ENCODE results near the gene ELP2.

The ELP2 gene

GRCh38 chr18:36126668-36127067 is 3.0 kb upstream of the ELP2 start:
- DNase-seq (ENCODE audit: low spot score) = no peak

DNA sequence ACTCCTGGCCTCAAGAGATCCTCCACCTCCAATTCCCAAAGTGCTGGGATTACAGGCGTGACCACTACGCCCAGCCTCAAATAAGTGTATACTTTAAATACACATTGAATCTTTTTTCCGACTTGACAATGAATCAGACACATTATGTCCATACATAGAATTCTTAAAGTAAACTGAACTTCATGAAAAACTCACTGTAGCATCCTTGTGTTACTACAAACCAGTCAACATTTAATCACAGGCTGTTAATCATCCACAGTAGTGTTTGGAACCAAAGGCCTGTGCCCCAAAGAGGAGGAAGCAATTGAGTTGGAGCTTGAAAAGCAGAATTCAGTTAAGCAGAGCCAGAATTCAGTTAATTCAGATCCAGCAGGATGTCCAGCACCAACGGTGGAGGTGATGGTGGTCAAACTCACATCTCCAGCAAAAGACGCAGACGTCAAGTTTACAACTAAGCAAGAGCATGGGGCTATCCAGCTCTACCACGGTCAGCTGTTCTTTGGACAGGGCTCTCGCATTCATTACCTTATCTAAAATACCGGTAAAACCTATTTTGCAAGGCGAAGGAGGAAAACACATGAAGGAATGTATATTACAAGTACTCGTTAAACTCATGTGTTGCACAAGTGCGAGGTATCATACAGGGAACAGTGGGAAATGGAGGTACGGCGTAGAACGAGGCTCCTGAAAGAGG is 1.7 kb upstream of the ELP2 start:
- no peak for DNase-seq (ENCODE audit: low spot score)

DNA sequence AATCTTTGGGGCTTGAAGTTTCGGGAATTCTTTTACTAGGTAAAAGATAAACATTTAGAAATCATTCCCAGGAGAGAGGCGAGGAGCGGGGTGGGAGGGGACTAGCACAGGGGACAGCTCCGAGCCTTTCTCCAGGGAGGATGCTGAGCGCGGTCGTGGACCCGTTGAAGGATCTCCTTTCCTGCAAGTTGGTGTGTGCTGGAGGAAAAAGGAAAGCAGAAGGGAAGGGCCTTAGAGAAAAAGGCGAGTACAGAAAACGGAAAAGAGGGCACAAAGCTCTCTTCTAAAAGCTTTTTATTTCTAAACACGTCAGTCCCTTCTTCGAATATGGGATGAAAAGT is 1.2 kb upstream of the ELP2 start:
- DNase-seq (ENCODE audit: low spot score) = peak; percentile 11

- no peak for DNase-seq (ENCODE audit: low spot score)
Observed at GRCh38 chr18:36128907-36129299, 796 bp upstream of the ELP2 start.

DNA sequence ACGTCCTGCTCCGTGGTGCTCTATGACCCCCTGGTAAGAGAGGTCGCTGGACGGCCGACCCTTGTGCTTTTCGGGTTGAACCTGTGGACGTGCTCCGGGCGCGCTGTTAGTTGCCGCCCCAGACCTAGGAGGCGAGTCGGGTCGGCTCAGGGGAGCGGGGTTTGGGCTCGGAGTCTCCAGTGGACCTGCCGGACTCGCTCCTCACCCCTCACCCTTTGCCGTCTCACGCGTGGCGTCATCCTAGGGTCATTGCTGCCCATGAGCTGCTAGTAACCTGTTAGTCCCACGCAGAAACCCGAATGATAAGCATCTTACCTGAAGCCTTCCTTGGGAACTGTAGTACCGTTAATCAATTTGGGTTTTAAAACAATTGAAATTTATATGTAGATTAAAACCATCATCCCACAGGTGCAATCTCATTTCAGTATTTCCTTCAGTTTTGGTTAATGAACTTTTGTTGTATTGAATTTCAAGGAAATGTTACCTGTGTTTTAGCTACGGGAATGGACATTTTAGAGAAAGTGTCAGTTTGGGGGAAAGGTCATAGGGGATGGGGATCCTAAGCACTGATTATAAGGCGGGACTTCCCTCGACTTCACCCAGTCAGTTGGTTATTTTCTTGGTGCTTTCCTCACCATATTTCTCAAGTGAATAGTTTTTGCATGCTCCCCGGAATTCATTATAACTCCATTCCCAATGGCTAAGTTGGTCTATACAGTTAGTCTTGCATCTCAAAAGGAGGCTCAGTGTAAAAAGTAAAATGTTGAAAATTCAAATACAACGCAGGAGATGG is 536 bp downstream of the ELP2 start:
- DNase-seq (ENCODE audit: low spot score) = no peak

DNA sequence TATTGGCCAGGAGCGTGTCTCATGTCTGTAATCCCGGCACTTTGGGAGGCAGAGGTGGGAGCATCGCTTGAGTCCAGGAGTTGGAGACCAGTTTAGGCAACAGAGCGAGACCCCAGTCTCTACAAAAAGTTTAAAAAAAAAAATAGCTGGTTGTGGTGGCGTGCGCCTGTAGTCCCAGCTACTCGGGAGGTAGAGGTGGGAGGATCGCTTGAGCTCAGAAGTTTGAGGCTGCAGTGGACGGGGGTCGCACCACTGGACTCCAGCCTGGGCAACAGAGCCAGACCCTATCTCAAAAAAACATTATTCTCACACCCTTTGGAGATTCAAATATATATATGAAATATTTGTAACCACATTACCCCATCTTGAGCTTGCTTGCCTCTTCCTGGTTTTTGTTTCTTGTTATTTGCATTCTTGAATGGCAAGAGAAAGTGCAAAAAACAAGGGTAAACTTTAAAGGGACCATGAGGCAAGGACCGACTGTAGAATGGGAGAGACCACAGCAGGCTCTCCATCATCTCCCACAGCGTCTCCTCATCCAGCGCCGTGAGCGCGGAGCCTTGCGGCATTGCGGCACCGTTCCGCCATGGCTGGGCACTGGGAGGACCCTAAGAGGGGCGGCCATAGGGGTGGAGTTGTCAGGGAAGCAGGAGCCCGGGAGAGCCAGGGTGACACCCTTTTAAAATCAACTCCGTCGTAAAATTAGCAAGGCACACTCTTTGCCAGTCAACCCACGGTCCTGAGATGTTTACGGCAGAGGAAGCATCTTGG is 1.4 kb downstream of the ELP2 start:
- no peak for DNase-seq (ENCODE audit: low spot score)

GRCh38 chr18:36131692-36132483 is 2.2 kb downstream of the ELP2 start:
- no peak for DNase-seq (ENCODE audit: low spot score)

- no peak for DNase-seq (ENCODE audit: low spot score)
Observed at GRCh38 chr18:36132756-36133155, 3.1 kb downstream of the ELP2 start.

DNA sequence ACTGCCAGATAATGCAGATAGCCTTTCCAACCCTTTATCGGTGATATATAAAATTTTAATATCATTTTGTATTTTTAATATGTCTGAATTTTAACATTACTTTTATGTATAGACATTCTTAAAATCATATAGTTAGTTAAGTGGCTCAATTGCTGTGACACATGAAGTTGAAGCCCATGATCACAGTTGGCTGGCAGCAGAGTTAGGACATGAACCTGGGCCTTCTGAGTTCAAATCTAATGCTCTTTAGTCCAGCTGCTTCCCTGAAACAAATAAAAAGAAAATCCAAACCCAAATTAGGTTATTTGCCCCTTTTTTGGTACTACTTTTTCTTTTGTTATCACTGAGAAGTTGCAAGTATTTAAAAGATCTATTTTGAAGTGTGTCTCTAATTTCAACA is 5.6 kb downstream of the ELP2 start:
- no peak for DNase-seq (ENCODE audit: low spot score)

GRCh38 chr18:36139245-36139644 is 9.5 kb downstream of the ELP2 start:
- DNase-seq (ENCODE audit: low spot score) = no peak

- DNase-seq (ENCODE audit: low spot score) = no peak
Observed at GRCh38 chr18:36141576-36141975, 11.9 kb downstream of the ELP2 start.

- no peak for DNase-seq (ENCODE audit: low spot score)
Observed at GRCh38 chr18:36142751-36143150, 13.1 kb downstream of the ELP2 start.

- no peak for DNase-seq (ENCODE audit: low spot score)
Observed at GRCh38 chr18:36143391-36143790, 13.7 kb downstream of the ELP2 start.

DNA sequence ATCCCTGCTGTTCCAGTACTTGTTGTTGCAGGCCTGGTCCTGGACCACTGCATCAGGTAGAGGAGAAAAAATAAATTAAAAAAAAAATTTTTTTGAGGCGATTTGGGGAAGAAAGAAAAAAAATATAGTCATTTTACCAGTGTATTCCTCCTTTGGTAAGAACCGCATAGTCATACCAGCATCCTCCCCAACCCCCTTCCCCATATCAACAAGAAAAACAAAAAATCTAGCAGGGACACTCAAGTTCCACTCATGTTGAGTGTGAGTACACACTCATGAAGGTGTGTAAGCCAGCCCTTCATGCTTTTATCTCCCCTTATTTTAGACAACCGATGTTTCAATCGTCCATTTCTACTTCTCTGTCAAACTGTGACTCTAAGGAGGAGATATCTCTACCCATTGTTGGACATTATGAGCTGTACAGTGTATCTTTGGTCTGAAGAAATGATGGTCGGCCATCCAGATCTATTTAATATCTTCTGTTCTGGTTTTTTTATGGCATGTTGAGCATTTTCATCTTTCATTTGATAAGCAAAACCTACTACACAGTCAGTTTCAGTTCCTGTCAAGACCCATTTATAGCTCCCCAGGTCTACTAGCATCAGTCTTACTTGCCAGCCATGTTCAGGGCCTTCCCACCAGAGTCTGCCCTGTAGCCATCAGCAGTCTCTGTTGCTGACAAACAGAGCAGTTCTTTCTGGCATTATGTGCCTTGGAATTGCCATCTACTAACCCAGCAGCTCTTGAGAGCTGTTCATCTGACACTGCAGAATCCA is 20.0 kb downstream of the ELP2 start:
- DNase-seq (ENCODE audit: low spot score) = no peak

DNA sequence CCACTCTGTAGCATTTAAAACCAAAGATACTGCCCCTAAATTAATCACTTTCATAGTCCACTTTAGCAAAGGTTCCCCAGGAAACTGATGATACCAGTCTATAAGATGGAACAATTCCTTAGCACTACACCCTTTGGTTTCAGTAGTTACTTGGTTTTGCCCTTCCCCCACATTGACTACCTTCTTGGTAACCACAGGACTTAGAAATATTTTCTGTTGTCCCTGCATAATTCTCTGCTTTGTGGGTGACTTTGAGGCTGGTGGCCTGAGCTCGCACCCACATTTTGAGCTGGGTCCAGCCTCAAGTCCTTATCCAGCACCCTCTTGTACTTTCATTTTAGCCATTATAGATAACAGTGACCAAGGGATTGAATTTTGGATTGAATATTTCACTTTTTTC is 23.1 kb downstream of the ELP2 start:
- DNase-seq (ENCODE audit: low spot score) = no peak

- DNase-seq (ENCODE audit: low spot score) = no peak
Observed at GRCh38 chr18:36153203-36153602, 23.5 kb downstream of the ELP2 start.

DNA sequence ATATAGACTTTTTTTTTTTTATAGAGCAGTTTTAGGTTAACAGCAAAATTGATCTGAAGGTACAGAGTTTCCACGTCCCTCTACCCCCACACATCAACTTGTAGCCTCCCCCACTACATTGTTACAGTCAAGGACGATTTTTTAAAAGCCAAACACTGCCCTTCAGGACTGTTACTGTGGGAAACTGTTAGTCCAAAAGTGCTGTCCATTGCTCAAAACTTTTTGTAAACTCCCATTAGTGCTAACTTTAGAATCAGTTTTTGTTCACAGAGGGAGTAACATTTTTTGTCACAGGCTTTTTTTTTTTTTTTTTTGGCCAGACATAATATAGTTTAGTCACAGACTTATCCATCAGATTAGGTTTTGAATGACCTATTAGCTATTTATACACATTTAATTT is 24.1 kb downstream of the ELP2 start:
- no peak for DNase-seq (ENCODE audit: low spot score)

DNA sequence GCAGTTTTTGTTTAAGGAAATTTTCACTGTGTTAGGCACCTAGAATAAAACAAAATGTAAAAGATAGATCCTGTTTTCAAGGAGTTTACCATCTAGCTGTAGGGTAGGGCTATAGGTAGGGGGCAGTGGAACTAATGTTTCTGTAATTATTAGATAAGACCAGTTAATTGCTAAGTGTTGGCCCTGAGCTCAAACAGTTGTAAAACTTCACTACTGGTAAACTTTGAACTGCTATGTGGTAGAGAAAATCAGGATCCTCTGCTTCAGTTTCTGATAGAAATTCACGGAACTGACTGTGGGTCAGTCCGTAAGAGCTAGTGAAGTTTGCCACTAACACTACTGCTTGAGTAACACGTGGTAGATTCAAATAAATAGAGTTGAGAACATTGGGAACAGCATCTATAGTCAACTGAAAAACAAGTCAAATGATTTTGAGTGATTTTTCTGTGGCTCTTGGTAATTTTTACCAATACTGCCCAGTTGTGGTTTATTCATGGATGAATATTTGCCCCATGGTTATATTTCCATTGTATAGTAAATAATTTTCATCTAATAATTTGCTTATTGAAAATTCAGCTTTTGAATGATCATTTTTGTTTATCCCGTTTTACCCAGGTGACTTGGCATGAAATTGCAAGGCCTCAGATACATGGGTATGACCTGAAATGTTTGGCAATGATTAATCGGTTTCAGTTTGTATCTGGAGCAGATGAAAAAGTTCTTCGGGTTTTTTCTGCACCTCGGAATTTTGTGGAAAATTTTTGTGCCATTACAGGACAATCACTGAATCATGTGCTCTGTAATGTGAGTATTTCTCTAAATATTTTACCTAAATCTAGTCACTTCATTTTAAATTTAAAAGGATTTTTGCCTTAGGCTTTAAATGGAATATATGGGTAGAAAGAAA is 26.4 kb downstream of the ELP2 start:
- no peak for DNase-seq (ENCODE audit: low spot score)

GRCh38 chr18:36157441-36157840 is 27.7 kb downstream of the ELP2 start:
- no peak for DNase-seq (ENCODE audit: low spot score)

- peak; percentile 12 for DNase-seq (ENCODE audit: low spot score)
Observed at GRCh38 chr18:36158266-36158867, 28.7 kb downstream of the ELP2 start.

All from kidney capillary endothelial cell (primary cell).